KMS-11 (cell line): ENCODE data around the gene PCID2.

Source experiments
- H2AFZ ChIP-seq: fragments of 200-600 bp; sonication (generic); 2 replicates; pipeline ENCODE4 v1.6.1; 2016; ENCODE audit warnings: antibody characterized with exemption, mixed run types, low read depth
- H3K27ac ChIP-seq: fragments of 200-600 bp; sonication (generic); 2 replicates; pipeline ENCODE4 v1.6.1; 2016; ENCODE audit warnings: mild to moderate bottlenecking, mixed run types
- H3K27me3 ChIP-seq: fragments of 200-600 bp; sonication (generic); 2 replicates; pipeline ENCODE4 v1.6.1; 2017; ENCODE audit warnings: mild to moderate bottlenecking, low read depth, mixed run types, moderate library complexity; ENCODE audit not compliant: insufficient read depth
- H3K36me3 ChIP-seq: fragments of 200-600 bp; sonication (generic); 2 replicates; pipeline ENCODE4 v1.6.1; 2017; ENCODE audit warnings: mild to moderate bottlenecking, mixed run types; ENCODE audit not compliant: insufficient read depth
- H3K4me1 ChIP-seq: fragments of 200-600 bp; sonication (generic); 2 replicates; pipeline ENCODE4 v1.6.1; 2016; ENCODE audit warnings: mild to moderate bottlenecking, low read depth, mixed run types; ENCODE audit not compliant: poor library complexity, severe bottlenecking
- H3K4me2 ChIP-seq: fragments of 200-600 bp; sonication (generic); 2 replicates; pipeline ENCODE4 v1.7.0; 2016; ENCODE audit warnings: mild to moderate bottlenecking, mixed run types
- H3K4me3 ChIP-seq: fragments of 200-600 bp; sonication (generic); IDR thresholded peaks from 2 replicates; pipeline ENCODE4 v1.6.1; 2017; ENCODE audit warnings: low read depth, low read length, mixed read lengths; ENCODE audit not compliant: insufficient read depth
- H3K79me2 ChIP-seq: fragments of 200-600 bp; sonication (generic); 2 replicates; pipeline ENCODE4 v1.6.1; 2016; ENCODE audit warnings: low read depth, mixed run types; ENCODE audit not compliant: insufficient read depth
- H3K9ac ChIP-seq: fragments of 200-600 bp; sonication (generic); 2 replicates; pipeline ENCODE4 v1.6.1; 2016; ENCODE audit warnings: mild to moderate bottlenecking, mixed run types
- H4K20me1 ChIP-seq: fragments of 200-600 bp; sonication (generic); 2 replicates; pipeline ENCODE4 v1.6.1; 2016; ENCODE audit warnings: mild to moderate bottlenecking, mixed run types; ENCODE audit not compliant: insufficient read depth
- CTCF ChIP-seq: fragments of 200-600 bp; sonication (generic); conservative IDR thresholded peaks from 2 replicates; pipeline ENCODE4 v1.6.1; 2017; ENCODE audit warnings: low read depth, mild to moderate bottlenecking, antibody characterized with exemption, low read length, moderate library complexity, mixed read lengths

The PCID2 gene

DNA sequence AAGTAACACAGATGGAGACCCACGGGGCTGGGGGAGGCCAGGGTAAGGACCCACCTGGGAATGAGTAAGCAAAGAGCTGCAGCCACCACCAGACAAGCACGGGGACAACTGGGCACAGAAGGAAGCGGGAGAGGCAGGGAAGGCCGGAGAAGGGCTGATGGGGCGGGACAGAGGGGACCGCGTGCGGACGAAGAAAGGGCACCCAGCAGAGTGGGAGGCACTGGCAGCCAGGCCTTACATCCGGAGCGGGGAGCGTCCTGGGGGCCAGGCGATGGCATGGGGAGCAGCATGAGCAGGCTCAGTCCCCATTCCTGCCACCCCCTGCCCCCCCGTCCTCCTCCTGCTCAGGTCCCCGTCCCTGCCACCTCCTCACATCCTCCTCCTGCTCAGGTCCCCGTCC lies 47.0 kb downstream of the PCID2 start:
- H3K4me2 ChIP-seq: no peak overlapping the region
- no peaks in the 10 kb centered on the region for H3K79me2 ChIP-seq
- no peaks in the 10 kb centered on the region for H3K4me1 ChIP-seq
- no peak overlapping the region for H2AFZ ChIP-seq
- no peaks in the 10 kb centered on the region for H3K36me3 ChIP-seq
- H3K9ac ChIP-seq: no peak overlapping the region
- peaks cover 9% of the 10 kb centered on the region; the same call in 1 of the 2 replicates for H3K27me3 ChIP-seq
- no peak overlapping the region for H3K27ac ChIP-seq
- TF ChIP-seq CTCF: no peak
- H4K20me1 ChIP-seq: no peaks in the 10 kb centered on the region
- H3K4me3 ChIP-seq: no peak overlapping the region

- no peaks in the 10 kb centered on the region for H3K4me1 ChIP-seq
- peaks cover 9% of the 10 kb centered on the region; the same call in 1 of the 2 replicates for H3K27me3 ChIP-seq
- no peak overlapping the region for H3K4me2 ChIP-seq
- H4K20me1 ChIP-seq: no peaks in the 10 kb centered on the region
- no peaks in the 10 kb centered on the region for H3K79me2 ChIP-seq
- H2AFZ ChIP-seq: no peak overlapping the region
- no peak overlapping the region for H3K9ac ChIP-seq
- no peak for TF ChIP-seq CTCF
- H3K36me3 ChIP-seq: no peaks in the 10 kb centered on the region
- no peak overlapping the region for H3K4me3 ChIP-seq
- H3K27ac ChIP-seq: no peak overlapping the region
Measured at GRCh38 chr13:113160983-113161382, 47.5 kb downstream of the PCID2 start.

DNA sequence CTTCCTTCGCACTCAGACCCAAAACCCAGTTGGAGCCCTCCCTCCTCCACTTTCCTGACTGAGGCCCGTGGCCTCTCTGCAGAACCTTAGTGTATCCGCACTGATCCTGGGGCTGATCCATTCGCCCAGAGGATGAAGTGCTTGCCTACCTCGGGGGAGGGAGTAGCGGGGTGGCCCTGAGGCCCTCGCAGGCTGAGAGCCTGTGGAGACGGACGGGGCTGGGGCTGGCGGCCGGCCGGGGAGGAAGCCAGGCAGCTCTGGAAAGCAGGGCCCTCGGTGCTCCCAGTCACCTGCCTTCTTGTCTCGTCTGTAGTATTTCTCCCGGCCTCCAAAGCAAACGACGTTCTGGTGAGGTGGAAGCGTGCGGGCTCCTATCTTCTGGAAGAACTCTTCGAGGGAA lies 48.8 kb downstream of the PCID2 start:
- no peak overlapping the region for H3K27ac ChIP-seq
- peaks cover 2% of the 10 kb centered on the region for H3K4me1 ChIP-seq
- H4K20me1 ChIP-seq: no peaks in the 10 kb centered on the region
- H2AFZ ChIP-seq: no peak overlapping the region
- H3K4me3 ChIP-seq: no peak overlapping the region
- H3K4me2 ChIP-seq: no peak overlapping the region
- H3K79me2 ChIP-seq: no peaks in the 10 kb centered on the region
- no peaks in the 10 kb centered on the region for H3K36me3 ChIP-seq
- TF ChIP-seq CTCF: no peak
- H3K27me3 ChIP-seq: peaks cover 9% of the 10 kb centered on the region; the same call in 1 of the 2 replicates
- no peak overlapping the region for H3K9ac ChIP-seq

GRCh38 chr13:113158946-113159345 lies 49.5 kb downstream of the PCID2 start:
- Histone ChIP-seq H3K27me3 (peaks cover 9% of the 10 kb centered on the region; the same call in 1 of the 2 replicates), H3K4me1 (peaks cover 5% of the 10 kb centered on the region), H3K9ac (no peak overlapping the region), H4K20me1 (no peaks in the 10 kb centered on the region), H2AFZ (no peak overlapping the region), H3K36me3 (no peaks in the 10 kb centered on the region), H3K4me2 (no peak overlapping the region), H3K79me2 (no peaks in the 10 kb centered on the region), H3K27ac (no peak overlapping the region), H3K4me3 (no peak overlapping the region)
- no peak for TF ChIP-seq CTCF
